HCT116 (cell line): Measurements from ENCODE around the gene LRRC3. TPM values are rescaled to one million over a fixed set of nuclear protein-coding genes. Genes with fewer than 3 reads are reported as not detected.

ENCODE experiments used
- ATAC-seq: fragments of 200-7000 bp; cut with Tn5 transposase; 2 replicates; pipeline ENCODE4 v1.9.1; 2020; ENCODE audit warnings: mild to moderate bottlenecking, moderate library complexity
- BruUV-seq: library from RNA; stranded (reverse); fragments of 400-500 nt; replicated peaks from 2 replicates; lab custom pipeline; 2021; lab: Mats Ljungman, UMichigan
- CTCF ChIA-PET: fragments of 300-600 bp; sonication (Branson Sonifier 250); formaldehyde crosslinking; loops from one replicate; lab custom pipeline; 2021; ENCODE audit warnings: antibody characterized with exemption; lab: Charles Lee
- POLR2A ChIA-PET: fragments of 300-600, 350-600 bp; sonication (Branson Sonifier 250); formaldehyde crosslinking; loops from one replicate; lab custom pipeline; 2021; ENCODE audit warnings: antibody characterized with exemption; lab: Charles Lee
- RAD21 ChIA-PET, 2 experiments: fragments of 300-600 bp; sonication (Branson Sonifier 250); formaldehyde crosslinking; loops; one replicate each; lab custom pipeline; 2023; ENCODE audit warnings: low total read pairs in 2 of 2; ENCODE audit not compliant: uncharacterized antibody in 2 of 2, unreplicated experiment in 2 of 2, low non-redundant PET in 1 of 2; lab: Charles Lee
- DNase-seq: peaks from one replicate; pipeline ENCODE4 v3.0.0-alpha.2; 2010; ENCODE audit warnings: low read depth, low spot score
- H2AFZ ChIP-seq: fragments of 200-600 bp; shearing (Covaris generic), sonication (generic); 2 replicates; pipeline ENCODE4 v1.6.1; 2017; ENCODE audit warnings: low read depth, mixed run types, mixed read lengths, antibody characterized with exemption, low read length; ENCODE audit not compliant: poor library complexity, severe bottlenecking
- H3K27ac ChIP-seq: 2 replicates; pipeline ENCODE4 v1.5.1; 2012; ENCODE audit warnings: low read depth, low read length
- H3K27me3 ChIP-seq: fragments of 200-600 bp; sonication (generic); 2 replicates; pipeline ENCODE4 v1.6.1; 2016; ENCODE audit warnings: mixed run types, low read length, mixed read lengths; ENCODE audit not compliant: insufficient read depth
- H3K36me3 ChIP-seq, 2 experiments: fragments of 200-500 bp in 1 of 2; fragments of 200-600 bp in 1 of 2; sonication (Bioruptor generic) in 1 of 2; sonication (generic) in 1 of 2; 2 replicates each; pipeline versions ENCODE4 v1.5.1 to v1.6.1; 2014 to 2016; ENCODE audit warnings: low read length in 2 of 2, inconsistent platforms in 1 of 2, mixed read lengths in 1 of 2, mixed run types in 1 of 2; ENCODE audit not compliant: insufficient read depth in 2 of 2, control insufficient read depth in 1 of 2
- H3K4me1 ChIP-seq, 2 experiments: fragments of 200-600 bp in 1 of 2; sonication (generic) in 1 of 2; 2 replicates each; pipeline versions ENCODE4 v1.5.1 to v1.6.1; 2012 to 2017; ENCODE audit warnings: low read length in 2 of 2, inconsistent platforms in 1 of 2, mild to moderate bottlenecking in 1 of 2, mixed read lengths in 1 of 2, mixed run types in 1 of 2, moderate library complexity in 1 of 2; ENCODE audit not compliant: insufficient read depth in 2 of 2, control insufficient read depth in 1 of 2
- H3K4me2 ChIP-seq: fragments of 200-600 bp; sonication (generic); 2 replicates; pipeline ENCODE4 v1.6.1; 2017; ENCODE audit warnings: mixed run types, low read length, mixed read lengths
- H3K4me3 ChIP-seq, 2 experiments: fragments of 200-600 bp in 1 of 2; sonication (generic) in 1 of 2; replicated peaks in 1 of 2; 2 replicates each; pipeline ENCODE4 v1.5.1; 2011 to 2016; ENCODE audit warnings: low read length in 2 of 2, control low read depth in 1 of 2, low read depth in 1 of 2, mild to moderate bottlenecking in 1 of 2, mixed read lengths in 1 of 2, mixed run types in 1 of 2
- H3K79me2 ChIP-seq: fragments of 200-600 bp; sonication (generic); 2 replicates; pipeline ENCODE4 v1.6.1; 2017; ENCODE audit warnings: mild to moderate bottlenecking, mixed run types, low read length, moderate library complexity, mixed read lengths; ENCODE audit not compliant: insufficient read depth
- H3K9ac ChIP-seq: fragments of 200-600 bp; sonication (generic); 2 replicates; pipeline ENCODE4 v1.6.1; 2016; ENCODE audit warnings: low read length, mixed read lengths
- H3K9me2 ChIP-seq: fragments of 200-600 bp; sonication (generic), shearing (Covaris generic); 2 replicates; pipeline ENCODE4 v1.6.1; 2017; ENCODE audit warnings: mixed run types, mild to moderate bottlenecking, moderate library complexity; ENCODE audit not compliant: insufficient read depth
- H3K9me3 ChIP-seq, 2 experiments: fragments of 200-500 bp in 1 of 2; fragments of 200-600 bp in 1 of 2; sonication (Bioruptor generic) in 1 of 2; sonication (generic) in 1 of 2; 2 replicates each; pipeline ENCODE4 v1.6.1; 2014 to 2017; ENCODE audit warnings: low read length in 2 of 2, mixed read lengths in 2 of 2, inconsistent platforms in 1 of 2, low read depth in 1 of 2, mild to moderate bottlenecking in 1 of 2, mixed run types in 1 of 2, moderate library complexity in 1 of 2; ENCODE audit not compliant: control insufficient read depth in 1 of 2, insufficient read depth in 1 of 2
- H4K20me1 ChIP-seq: fragments of 200-600 bp; sonication (generic), shearing (Covaris generic); 2 replicates; pipeline ENCODE4 v1.6.1; 2017; ENCODE audit warnings: mixed run types, mild to moderate bottlenecking, moderate library complexity; ENCODE audit not compliant: insufficient read depth
- CEBPB ChIP-seq: IDR thresholded peaks from 2 replicates; pipeline ENCODE4 v1.6.1; 2012; ENCODE audit warnings: low read depth
- FOSL1 ChIP-seq: IDR thresholded peaks from 2 replicates; pipeline ENCODE4 v1.6.1; 2012; ENCODE audit warnings: low read depth
- POLR2A ChIP-seq: IDR thresholded peaks from 2 replicates; pipeline ENCODE4 v1.7.0; 2011; ENCODE audit warnings: borderline replicate concordance; ENCODE audit not compliant: insufficient read depth, insufficient read length; ENCODE audit errors: extremely low read depth
- SP1 ChIP-seq: IDR thresholded peaks from 2 replicates; pipeline ENCODE4 v1.6.1; 2012; ENCODE audit warnings: low read depth
- YY1 ChIP-seq: IDR thresholded peaks from 2 replicates; pipeline ENCODE4 v1.6.1; 2011; ENCODE audit warnings: low read length, low read depth, moderate library complexity, mild to moderate bottlenecking; ENCODE audit not compliant: insufficient replicate concordance; ENCODE audit errors: extremely low read depth
- intact Hi-C: fragments of 100-400 bp; cut with micrococcal nuclease; formaldehyde crosslinking; loops from 2 replicates; pipeline ENCODE4 v1.10.0; 2022
- total RNA-seq: library from RNA; stranded (reverse); gene quantifications from one replicate; pipeline ENCODE4 v1.2.1, GENCODE V29; 2021; ENCODE audit not compliant: unreplicated experiment
- TF ChIP-seq, protein P1 (sequence below), 3 experiments: fragments of 200-600 bp in 1 of 3; sonication (generic) in 1 of 3; IDR thresholded peaks in 2 of 3; conservative IDR thresholded peaks in 1 of 3; 2 replicates each; pipeline ENCODE4 v1.5.1; 2012 to 2017; ENCODE audit warnings: low read depth in 2 of 3, low read length in 2 of 3, antibody characterized with exemption in 1 of 3, borderline replicate concordance in 1 of 3, control low read depth in 1 of 3, mild to moderate bottlenecking in 1 of 3, mixed read lengths in 1 of 3, mixed run types in 1 of 3, moderate library complexity in 1 of 3; ENCODE audit not compliant: insufficient read depth in 1 of 3

Gene LRRC3
- total RNA-seq, 1 experiment from 2014 or later, result 7.5 TPM

DNA sequence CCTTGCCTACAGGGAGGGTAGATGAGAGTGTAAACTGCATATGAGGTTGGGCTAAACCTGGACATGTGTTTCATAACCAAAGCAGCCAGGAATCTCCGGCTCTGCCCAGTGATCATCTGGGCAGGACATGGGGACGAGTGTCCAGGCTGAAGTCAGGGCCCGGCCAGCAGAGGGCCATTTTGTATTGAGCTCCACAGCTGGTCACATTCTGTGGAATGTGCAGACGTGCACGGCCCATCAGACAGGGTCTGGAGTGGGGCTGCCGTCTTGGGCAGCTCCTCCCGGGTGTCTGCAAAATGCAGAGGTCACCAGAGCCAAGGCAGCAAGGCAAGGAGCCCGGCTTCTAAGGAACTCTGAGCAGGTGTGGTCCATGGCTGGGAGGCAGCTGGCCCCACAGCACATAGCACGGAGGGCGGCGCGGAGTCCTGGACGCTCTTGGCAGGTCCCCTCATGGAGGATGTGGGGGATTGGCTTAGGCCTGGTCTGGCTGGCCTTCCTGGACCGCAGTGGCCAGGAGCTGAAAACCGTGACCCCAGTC lies 6.2 kb downstream of the LRRC3 start:
- Histone ChIP-seq H3K4me3 (no peak overlapping the region), H3K36me3 (no peaks in the 10 kb centered on the region), H3K4me1 (no peaks in the 10 kb centered on the region; a peak in 1 of 4 replicates), H3K79me2 (no peaks in the 10 kb centered on the region), H3K9me3 (no peaks in the 10 kb centered on the region), H3K9ac (no peak overlapping the region), H3K9me2 (no peaks in the 10 kb centered on the region), H3K27ac (no peak overlapping the region), H4K20me1 (no peaks in the 10 kb centered on the region), H3K4me2 (no peak overlapping the region)
- RAD21 ChIA-PET, result no interaction called here
- peak; percentile 47 for ATAC-seq
- intact Hi-C loops, result no loop called here
- BruUV-seq, result no TSS peak
- POLR2A ChIA-PET, result no interaction called here
- CTCF ChIA-PET, result interaction anchor here (0.9 kb wide), 1 partner anchor 17 kb away, joined by 3 read pairs; no protein-coding TSS in a partner anchor
- no peak for DNase-seq
- no peak for TF ChIP-seq SP1
- TF ChIP-seq YY1, result no peak
- TF ChIP-seq, protein P1, sequence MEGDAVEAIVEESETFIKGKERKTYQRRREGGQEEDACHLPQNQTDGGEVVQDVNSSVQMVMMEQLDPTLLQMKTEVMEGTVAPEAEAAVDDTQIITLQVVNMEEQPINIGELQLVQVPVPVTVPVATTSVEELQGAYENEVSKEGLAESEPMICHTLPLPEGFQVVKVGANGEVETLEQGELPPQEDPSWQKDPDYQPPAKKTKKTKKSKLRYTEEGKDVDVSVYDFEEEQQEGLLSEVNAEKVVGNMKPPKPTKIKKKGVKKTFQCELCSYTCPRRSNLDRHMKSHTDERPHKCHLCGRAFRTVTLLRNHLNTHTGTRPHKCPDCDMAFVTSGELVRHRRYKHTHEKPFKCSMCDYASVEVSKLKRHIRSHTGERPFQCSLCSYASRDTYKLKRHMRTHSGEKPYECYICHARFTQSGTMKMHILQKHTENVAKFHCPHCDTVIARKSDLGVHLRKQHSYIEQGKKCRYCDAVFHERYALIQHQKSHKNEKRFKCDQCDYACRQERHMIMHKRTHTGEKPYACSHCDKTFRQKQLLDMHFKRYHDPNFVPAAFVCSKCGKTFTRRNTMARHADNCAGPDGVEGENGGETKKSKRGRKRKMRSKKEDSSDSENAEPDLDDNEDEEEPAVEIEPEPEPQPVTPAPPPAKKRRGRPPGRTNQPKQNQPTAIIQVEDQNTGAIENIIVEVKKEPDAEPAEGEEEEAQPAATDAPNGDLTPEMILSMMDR (IDR thresholded peaks at IDR 0.05 in 2 of 3, conservative IDR thresholded peaks at IDR 0.05 in 1 of 3; ENCODE audit: borderline replicate concordance in 1 of 3, insufficient read depth in 1 of 3, low read depth in 2 of 3, low read length in 2 of 3), result peak in 1 of 3 experiments; percentile 14; a peak in 1 of 6 replicates
- no peak for TF ChIP-seq FOSL1
- no peak for TF ChIP-seq POLR2A
- no peak for TF ChIP-seq CEBPB
- TF ChIP-seq, all 23 proteins: peak for 1
- Histone ChIP-seq H3K27me3 (no peaks in the 10 kb centered on the region), H2AFZ (no peak overlapping the region)
